NCI-H2227 treated with DMSO at 0.1 percent for 48 hours (cell line): ENCODE data around the gene ZNF23.

Experiments
- DNase-seq: peaks from one replicate; lab custom pipeline; 2025; lab: John Stamatoyannopoulos, UW

Gene ZNF23

GRCh38 chr16:71467810-71468209 lies 5.8 kb upstream of the ZNF23 start:
- DNase-seq, result no peak

- DNase-seq, result no peak
Observed at GRCh38 chr16:71464231-71464630, 2.2 kb upstream of the ZNF23 start.

- DNase-seq, result no peak
Observed at GRCh38 chr16:71460941-71461340, 1.1 kb downstream of the ZNF23 start.

- no peak for DNase-seq
Observed at GRCh38 chr16:71460236-71460635, 1.8 kb downstream of the ZNF23 start.

GRCh38 chr16:71459510-71459909 lies 2.5 kb downstream of the ZNF23 start:
- DNase-seq, result no peak

GRCh38 chr16:71456801-71457200 lies 5.2 kb downstream of the ZNF23 start:
- no peak for DNase-seq

- no peak for DNase-seq
Observed at GRCh38 chr16:71453036-71453435, 9.0 kb downstream of the ZNF23 start.

GRCh38 chr16:71449020-71449419 lies 13.0 kb downstream of the ZNF23 start:
- no peak for DNase-seq

- DNase-seq, result no peak
Observed at GRCh38 chr16:71448274-71448866, 13.7 kb downstream of the ZNF23 start.

- no peak for DNase-seq
Observed at GRCh38 chr16:71443714-71444113, 18.3 kb downstream of the ZNF23 start.

GRCh38 chr16:71442051-71442440 lies 20.0 kb downstream of the ZNF23 start, which contains the start of gene TLE7:
Gene TLE7 (minus strand): TSS chr16:71442054. CDS start chr16:71433324, 8,730 bp downstream.
- DNase-seq, result no peak

- DNase-seq, result no peak
Observed at GRCh38 chr16:71441348-71442050, 20.5 kb downstream of the ZNF23 start.

GRCh38 chr16:71440669-71441347 lies 21.2 kb downstream of the ZNF23 start:
- no peak for DNase-seq

- DNase-seq, result no peak
Observed at GRCh38 chr16:71439523-71439922, 22.5 kb downstream of the ZNF23 start.

GRCh38 chr16:71436473-71436872 lies 25.6 kb downstream of the ZNF23 start:
- no peak for DNase-seq

GRCh38 chr16:71432906-71433305 lies 29.1 kb downstream of the ZNF23 start:
- no peak for DNase-seq

GRCh38 chr16:71431991-71432390 lies 30.1 kb downstream of the ZNF23 start:
- no peak for DNase-seq

GRCh38 chr16:71431176-71431575 lies 30.9 kb downstream of the ZNF23 start:
- no peak for DNase-seq

- DNase-seq, result no peak
Observed at GRCh38 chr16:71430744-71431143, 31.3 kb downstream of the ZNF23 start.

GRCh38 chr16:71429581-71429980 lies 32.5 kb downstream of the ZNF23 start:
- DNase-seq, result no peak

- no peak for DNase-seq
Observed at GRCh38 chr16:71428883-71429282, 33.2 kb downstream of the ZNF23 start.

- no peak for DNase-seq
Observed at GRCh38 chr16:71428385-71428784, 33.7 kb downstream of the ZNF23 start.

GRCh38 chr16:71426880-71427615 lies 35.0 kb downstream of the ZNF23 start:
- no peak for DNase-seq
